RWPE2 (cell line): ENCODE measurements around the gene GLA.

Experiments used
- ATAC-seq: fragments of 200-7000 bp; cut with Tn5 transposase; 3 replicates; pipeline ENCODE4 v1.9.1; 2021; ENCODE audit warnings: low read depth
- DNase-seq: peaks from one replicate; pipeline ENCODE4 v3.0.0-alpha.2; 2020; ENCODE audit warnings: low spot score
- H3K27ac ChIP-seq: fragments of 450-650 bp; 2 replicates; pipeline ENCODE4 v1.5.1; 2017; ENCODE audit warnings: mild to moderate bottlenecking; ENCODE audit not compliant: poor library complexity, severe bottlenecking
- H3K27me3 ChIP-seq: fragments of 250-450 bp; sonication (Bioruptor Pico); 2 replicates; pipeline ENCODE4 v1.5.1; 2021; ENCODE audit warnings: mild to moderate bottlenecking, moderate library complexity; ENCODE audit not compliant: insufficient read depth, poor library complexity, severe bottlenecking
- H3K36me3 ChIP-seq: fragments of 250-450 bp; sonication (Bioruptor Pico); 2 replicates; pipeline ENCODE4 v1.5.1; 2020; ENCODE audit warnings: low read depth, mild to moderate bottlenecking, moderate library complexity
- H3K4me1 ChIP-seq: fragments of 250-450 bp; sonication (Bioruptor Pico); 2 replicates; pipeline ENCODE4 v1.5.1; 2021; ENCODE audit warnings: mild to moderate bottlenecking, moderate library complexity; ENCODE audit not compliant: insufficient read depth, poor library complexity, severe bottlenecking
- H3K4me3 ChIP-seq: fragments of 250-450 bp; sonication (Bioruptor Pico); 2 replicates; pipeline ENCODE4 v1.5.1; 2021; ENCODE audit warnings: mild to moderate bottlenecking, moderate library complexity; ENCODE audit not compliant: severe bottlenecking
- H3K9me3 ChIP-seq: fragments of 250-450 bp; sonication (Bioruptor Pico); 2 replicates; pipeline ENCODE4 v1.5.1; 2021; ENCODE audit warnings: mild to moderate bottlenecking, moderate library complexity; ENCODE audit not compliant: severe bottlenecking
- TF ChIP-seq, protein P1 (sequence below): fragments of 450-650 bp; IDR thresholded peaks from one replicate; pipeline ENCODE4 v1.5.1; 2017; ENCODE audit warnings: mild to moderate bottlenecking, moderate library complexity; ENCODE audit not compliant: poor library complexity, severe bottlenecking

The GLA gene

DNA sequence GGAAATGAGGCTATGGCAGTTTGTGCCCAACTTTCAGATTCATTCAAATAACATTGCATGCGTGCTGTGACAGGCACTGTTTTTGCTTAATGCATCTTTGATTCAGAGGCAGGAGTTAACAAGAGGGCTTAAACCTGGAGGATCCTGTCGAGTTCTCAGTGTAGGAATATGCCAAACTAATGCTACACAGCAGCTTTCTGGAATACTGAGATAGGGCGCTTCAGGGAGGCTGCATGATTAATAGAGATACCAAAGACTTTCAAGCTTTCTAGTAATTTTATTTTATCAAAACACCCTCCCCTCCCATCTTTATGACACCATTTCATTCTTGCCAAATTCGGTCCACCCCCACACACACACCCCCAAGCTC lies 58.5 kb downstream of the GLA start:
- Histone ChIP-seq H3K27ac (peak overlapping the region; percentile 57), H3K36me3 (no peaks in the 10 kb centered on the region), H3K4me3 (peak overlapping the region; percentile 64), H3K27me3 (no peaks in the 10 kb centered on the region), H3K4me1 (no peaks in the 10 kb centered on the region), H3K9me3 (no peaks in the 10 kb centered on the region)
- ATAC-seq (no peak), DNase-seq (no peak)
- TF ChIP-seq, protein P1, sequence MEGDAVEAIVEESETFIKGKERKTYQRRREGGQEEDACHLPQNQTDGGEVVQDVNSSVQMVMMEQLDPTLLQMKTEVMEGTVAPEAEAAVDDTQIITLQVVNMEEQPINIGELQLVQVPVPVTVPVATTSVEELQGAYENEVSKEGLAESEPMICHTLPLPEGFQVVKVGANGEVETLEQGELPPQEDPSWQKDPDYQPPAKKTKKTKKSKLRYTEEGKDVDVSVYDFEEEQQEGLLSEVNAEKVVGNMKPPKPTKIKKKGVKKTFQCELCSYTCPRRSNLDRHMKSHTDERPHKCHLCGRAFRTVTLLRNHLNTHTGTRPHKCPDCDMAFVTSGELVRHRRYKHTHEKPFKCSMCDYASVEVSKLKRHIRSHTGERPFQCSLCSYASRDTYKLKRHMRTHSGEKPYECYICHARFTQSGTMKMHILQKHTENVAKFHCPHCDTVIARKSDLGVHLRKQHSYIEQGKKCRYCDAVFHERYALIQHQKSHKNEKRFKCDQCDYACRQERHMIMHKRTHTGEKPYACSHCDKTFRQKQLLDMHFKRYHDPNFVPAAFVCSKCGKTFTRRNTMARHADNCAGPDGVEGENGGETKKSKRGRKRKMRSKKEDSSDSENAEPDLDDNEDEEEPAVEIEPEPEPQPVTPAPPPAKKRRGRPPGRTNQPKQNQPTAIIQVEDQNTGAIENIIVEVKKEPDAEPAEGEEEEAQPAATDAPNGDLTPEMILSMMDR = no peak

DNA sequence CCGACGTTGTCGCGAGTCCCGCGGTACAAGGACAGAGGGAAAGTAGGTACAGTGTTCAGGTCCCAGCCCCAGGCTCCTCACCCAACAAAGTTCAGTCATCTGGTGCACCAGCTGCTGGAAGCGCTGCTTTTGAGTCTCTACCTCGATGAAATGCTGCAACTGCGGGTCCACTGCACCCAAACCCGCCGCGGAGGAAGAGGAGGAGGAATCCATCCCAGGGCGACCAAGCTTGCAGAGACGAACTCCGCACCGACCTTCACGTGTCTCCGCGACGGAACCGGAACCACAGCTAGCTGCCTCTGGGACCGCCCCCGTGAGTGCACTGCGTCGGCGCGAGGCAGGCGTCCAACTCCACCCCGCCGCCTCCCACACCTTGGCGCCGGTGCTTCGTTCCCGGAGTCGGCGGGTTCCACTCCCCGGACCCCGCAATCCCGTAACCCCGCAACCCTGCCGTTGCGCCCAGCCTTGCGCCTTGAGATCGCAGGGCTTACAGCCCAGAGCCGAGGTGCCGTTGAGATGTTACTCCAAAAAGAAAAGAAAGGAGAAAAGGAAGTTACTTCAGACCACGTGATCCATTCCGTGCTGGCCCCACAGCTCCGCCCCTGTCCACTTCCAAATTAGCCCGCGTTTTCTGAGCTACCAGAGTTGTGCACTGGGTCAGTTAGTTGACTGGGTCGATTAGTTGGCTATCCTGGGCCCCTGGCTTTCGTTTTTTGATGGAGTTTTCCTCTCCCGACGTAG lies 59.1 kb downstream of the GLA start, which contains the start of gene TIMM8A:
TIMM8A (minus strand) TSS at position 291 of the 741 bp plus-strand sequence; CDS start at position 213, 78 bp downstream.
- no peaks in the 10 kb centered on the region for H3K9me3 ChIP-seq
- H3K4me1 ChIP-seq = no peaks in the 10 kb centered on the region
- peak within 1 kb of the TSS; percentile 64 for H3K4me3 ChIP-seq
- peak within 1 kb of the TSS; percentile 57 for H3K27ac ChIP-seq
- no peaks in the 10 kb centered on the region for H3K27me3 ChIP-seq
- no peaks in the 10 kb centered on the region for H3K36me3 ChIP-seq
- peak; percentile 92 for ATAC-seq
- TF ChIP-seq, protein P1 = no peak
- DNase-seq = peak; percentile 70

DNA sequence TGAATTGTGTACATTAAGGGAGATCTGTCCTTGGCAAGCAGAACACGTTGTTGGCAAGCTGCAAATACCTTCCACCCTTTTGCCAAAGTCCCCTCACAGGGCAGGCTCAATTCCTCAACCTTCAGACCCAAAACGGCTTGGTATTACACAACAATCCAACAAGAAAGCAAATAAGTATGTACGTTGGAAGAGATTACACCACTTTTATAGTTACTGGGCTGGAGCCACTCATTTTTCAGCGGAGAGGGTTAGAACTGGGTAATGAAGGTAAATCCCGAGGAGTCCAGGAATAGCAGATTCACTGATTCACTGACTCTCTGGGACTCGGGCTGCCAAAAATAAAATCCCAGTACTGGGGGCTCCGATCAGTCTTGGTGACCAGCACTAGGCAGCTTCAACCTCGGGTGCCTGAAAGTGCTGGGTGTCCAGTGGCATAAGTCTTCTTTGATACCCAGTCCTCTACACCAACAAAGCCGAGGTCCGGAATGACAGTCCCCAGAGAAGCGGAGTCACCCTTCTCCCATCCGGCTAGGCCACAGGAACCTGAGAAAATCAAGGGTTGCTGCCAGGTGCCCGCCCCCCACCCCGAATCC lies 59.8 kb downstream of the GLA start:
- H3K27me3 ChIP-seq = no peaks in the 10 kb centered on the region
- peak overlapping the region; percentile 64 for H3K4me3 ChIP-seq
- TF ChIP-seq, protein P1 = no peak
- DNase-seq (no peak), ATAC-seq (peak; percentile 40)
- H3K9me3 ChIP-seq = no peaks in the 10 kb centered on the region
- H3K36me3 ChIP-seq = no peaks in the 10 kb centered on the region
- no peaks in the 10 kb centered on the region for H3K4me1 ChIP-seq
- peak overlapping the region; percentile 57 for H3K27ac ChIP-seq
